HG02763 (cell line): Measurements from ENCODE around the gene ZNF385B.
"Not testable (repeated sequence)": the region's sequence is repeated elsewhere in the genome, so short reads cannot be mapped to it uniquely, and the experiment has no call there.

ENCODE experiments used
- ATAC-seq: cut with Tn5 transposase; IDR thresholded peaks from one replicate; pipeline ENCODE4 v1.9.1; 2021; ENCODE audit warnings: mild to moderate bottlenecking, moderate library complexity; ENCODE audit not compliant: unreplicated experiment

ZNF385B gene

GRCh38 chr2:179524809-179525339, 336.5 kb downstream of the ZNF385B start:
- ATAC-seq: no peak

- ATAC-seq: no peak
Measured at GRCh38 chr2:179521944-179522343, 339.5 kb downstream of the ZNF385B start.

DNA sequence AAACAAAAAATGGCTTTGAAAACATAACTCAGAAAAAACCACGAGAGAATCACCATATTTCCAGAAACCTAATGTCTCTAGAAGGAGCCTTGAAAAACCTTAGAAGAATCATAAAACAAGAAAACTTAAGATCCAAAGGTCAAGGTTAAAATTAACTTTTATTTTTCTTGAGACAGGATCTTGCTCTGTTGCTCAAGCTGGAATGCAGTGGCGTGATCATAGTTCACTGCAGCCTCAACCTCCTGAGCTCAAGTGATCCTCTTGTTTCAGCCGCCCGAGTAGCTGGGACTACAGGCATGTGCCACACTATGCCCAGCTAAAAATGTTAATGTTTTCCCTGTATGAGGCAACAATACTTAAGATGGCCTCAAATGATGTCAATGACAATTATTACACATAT, 342.6 kb downstream of the ZNF385B start:
- ATAC-seq: no peak

DNA sequence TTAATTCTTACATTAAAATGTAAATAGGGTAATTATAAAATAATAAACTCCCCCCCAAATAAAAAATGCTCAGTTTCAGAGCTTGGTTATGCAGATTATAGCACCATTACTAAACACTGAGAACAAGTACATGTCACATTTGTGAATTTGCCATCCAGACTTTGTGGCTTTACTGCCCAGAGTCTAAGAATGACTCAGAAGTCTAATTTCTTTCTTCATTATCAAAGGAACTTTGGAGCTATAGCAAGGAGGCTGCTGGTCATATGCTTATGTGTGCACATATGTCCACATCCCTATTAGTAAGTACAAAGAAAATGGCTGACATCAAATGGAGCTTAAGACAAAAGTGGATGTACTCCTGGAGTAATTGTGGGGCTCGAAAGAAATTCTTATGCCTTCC, 348.2 kb downstream of the ZNF385B start:
- no peak for ATAC-seq

DNA sequence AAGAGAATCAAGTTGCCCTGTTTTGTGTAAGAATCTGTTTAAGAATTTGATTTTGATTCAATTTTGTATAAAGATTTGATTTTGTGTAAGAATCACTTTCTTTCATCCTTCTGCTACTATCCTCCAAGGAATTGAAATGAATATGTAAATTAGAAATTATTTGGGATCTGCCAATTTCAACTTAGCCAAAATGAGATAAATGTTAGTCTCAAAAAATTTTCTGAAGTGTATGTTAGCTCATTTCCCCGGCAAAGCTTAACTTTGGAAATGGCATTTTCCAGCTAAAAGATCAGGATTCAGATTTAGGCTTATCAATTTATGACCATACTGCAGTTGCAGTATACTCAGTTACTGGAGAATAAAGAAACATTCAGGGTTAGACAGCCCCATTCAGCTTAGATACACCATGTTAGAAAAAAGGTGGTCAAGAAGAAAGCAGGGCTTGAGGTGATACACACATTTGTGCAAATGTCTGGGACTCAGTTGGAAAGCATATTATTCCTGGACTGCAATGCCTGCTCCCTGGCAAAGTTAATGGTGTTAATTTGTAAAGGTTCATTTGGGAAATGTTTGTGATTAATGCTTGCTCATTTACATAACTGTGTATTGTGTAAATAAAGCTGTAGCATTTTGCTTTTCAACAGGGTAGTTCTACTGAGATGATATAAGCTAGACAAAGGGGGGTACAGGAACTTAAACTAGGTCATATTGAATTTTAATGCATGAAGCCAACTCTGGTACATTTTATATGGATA, 349.0 kb downstream of the ZNF385B start:
- no peak for ATAC-seq

- no peak for ATAC-seq
Measured at GRCh38 chr2:179511105-179511789, 350.2 kb downstream of the ZNF385B start.

DNA sequence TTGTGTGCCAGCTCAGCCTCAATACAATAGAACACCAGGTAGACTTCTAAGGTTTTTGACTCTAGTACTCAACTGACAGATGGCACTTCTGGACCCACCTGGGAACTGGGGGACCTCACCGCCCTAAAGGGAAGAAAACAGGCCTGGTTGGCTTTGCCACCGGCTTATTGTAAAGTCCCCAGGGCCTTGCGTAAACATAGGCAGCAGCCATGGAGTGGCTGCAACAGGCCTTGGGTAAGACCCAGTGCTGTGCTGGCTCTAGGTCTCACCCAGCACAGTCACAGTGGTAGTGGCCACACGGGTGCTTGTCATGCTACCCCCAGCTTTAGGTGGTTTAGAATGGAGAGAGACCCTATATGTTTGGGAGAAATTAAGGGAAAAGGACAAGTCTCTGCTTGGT, 366.1 kb downstream of the ZNF385B start:
- no peak for ATAC-seq

DNA sequence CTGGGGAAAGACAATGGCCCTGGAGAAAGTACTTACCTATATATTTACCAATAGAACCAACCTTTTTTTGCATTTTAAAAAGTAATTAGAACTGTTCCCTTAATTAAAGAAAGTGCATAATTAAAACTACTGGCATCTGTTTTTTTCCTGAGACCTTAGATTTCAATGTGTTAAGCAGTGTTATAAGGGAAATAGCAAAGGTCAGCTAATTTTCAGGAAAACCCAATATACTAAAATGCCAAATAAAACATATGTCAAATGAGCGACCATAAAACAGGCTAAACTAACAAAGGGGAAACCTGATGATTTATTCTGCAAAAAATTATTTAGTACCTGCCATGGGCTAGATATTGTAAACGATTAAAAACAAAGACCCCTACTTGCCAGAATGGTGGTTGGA, 372.8 kb downstream of the ZNF385B start:
- no peak for ATAC-seq

- no peak for ATAC-seq
Measured at GRCh38 chr2:179487010-179487731, 374.2 kb downstream of the ZNF385B start.

DNA sequence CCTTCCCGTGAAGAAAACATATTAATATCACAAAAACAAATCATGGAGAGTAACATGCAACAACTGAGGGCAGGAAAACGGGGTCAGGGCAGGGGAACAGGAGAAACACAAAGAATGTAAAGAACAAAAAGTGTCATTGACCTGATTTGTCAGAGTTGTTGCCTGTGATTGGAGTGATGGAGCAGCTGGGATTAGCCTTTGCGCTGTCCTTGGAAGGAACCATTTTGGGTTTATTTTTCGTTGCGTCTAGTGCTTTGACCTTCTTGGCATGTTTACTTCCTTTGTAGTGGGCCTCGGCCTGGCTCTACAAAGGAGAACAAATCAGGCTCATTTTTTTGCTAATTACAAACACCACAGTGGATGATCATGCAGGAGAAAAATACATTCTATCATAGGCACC, 378.3 kb downstream of the ZNF385B start:
- ATAC-seq: no peak

DNA sequence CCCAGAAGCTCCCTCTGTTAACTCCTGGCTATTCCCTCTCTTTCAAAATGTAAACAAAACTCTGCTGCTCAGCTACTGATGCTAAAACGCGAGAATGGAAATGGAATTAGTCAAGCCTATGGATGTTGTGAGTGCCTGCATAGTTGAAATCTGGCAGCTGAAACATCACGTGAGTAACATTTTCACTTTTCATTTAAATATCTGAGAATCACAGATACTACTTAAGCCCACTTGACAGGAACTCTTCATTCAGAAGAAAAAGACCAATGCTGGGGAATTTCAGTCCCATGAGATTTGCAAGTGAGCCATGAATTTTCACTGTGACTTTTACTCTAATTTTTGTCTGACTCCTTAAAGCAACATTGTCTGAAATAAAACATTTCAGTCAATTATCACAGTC, 381.5 kb downstream of the ZNF385B start:
- no peak for ATAC-seq

GRCh38 chr2:179478771-179479170, 382.6 kb downstream of the ZNF385B start:
- ATAC-seq: no peak

DNA sequence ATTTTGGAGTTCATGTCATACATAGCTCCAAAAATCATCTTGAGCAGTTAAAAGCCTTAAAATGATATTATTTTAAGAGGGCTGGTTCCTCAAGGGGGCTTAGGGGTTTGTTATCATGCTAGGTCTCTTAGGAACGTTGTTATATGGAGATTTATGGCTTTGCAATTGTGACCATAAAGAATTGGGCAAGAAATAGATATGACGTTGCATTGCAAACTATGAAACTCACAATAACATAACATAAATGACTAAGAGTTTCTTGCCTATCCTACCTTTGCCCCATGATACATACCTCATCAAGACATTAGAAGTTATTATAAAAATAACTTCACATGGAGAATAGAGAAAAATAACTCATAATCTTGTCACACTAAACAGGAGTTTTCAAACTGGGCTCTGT, 390.4 kb downstream of the ZNF385B start:
- ATAC-seq: no peak

- no peak for ATAC-seq
Measured at GRCh38 chr2:179470089-179470488, 391.3 kb downstream of the ZNF385B start.

GRCh38 chr2:179467960-179468359, 393.5 kb downstream of the ZNF385B start:
- no peak for ATAC-seq

- no peak for ATAC-seq
Measured at GRCh38 chr2:179467111-179467510, 394.3 kb downstream of the ZNF385B start.

GRCh38 chr2:179461420-179461819, 400.0 kb downstream of the ZNF385B start:
- no peak for ATAC-seq

- no peak for ATAC-seq
Measured at GRCh38 chr2:179460181-179460929, 401.1 kb downstream of the ZNF385B start.

- ATAC-seq: not testable (repeated sequence)
Measured at GRCh38 chr2:179458113-179458512, 403.3 kb downstream of the ZNF385B start.

DNA sequence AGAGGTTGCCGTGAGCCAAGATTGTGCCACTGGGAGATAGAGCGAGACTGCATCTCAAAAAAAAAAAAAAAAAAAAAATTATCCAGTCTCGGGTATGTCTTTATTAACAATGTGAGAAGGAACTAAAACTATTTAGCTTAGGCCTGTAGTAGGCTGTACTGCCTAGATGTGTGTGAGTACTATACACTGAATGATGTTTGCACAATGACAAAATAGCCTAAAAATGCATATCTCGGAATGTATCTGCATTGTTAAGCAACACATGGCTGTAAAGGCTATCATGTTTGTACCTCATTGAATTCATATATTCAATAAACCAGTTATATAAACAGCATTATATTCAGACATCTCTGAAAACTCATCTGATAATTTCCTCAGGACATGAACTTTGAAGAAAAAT, 405.6 kb downstream of the ZNF385B start:
- no peak for ATAC-seq

GRCh38 chr2:179455172-179455524, 406.3 kb downstream of the ZNF385B start:
- no peak for ATAC-seq
